ENCODE results near the gene RGS6.

DNA sequence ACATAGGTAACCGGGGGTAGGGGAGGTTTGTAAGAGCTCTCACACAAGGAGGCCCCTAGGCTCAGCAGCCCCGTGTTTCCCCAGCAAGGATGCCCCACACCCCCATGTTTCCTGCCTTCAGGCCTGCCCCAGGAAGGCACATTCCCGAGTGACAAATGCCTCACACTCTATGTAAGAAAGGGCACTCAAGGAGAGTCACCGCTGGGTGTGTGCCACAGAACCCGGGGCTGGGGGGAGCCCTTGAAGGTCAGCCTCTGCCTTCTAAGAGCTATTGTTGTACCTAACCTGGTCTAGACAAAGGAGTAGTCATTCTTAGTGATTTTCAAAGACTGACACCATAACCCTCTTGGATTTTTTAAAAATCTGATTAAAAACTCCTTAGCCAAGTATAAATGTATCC, 628.1 kb downstream of the RGS6 start:
- TF ChIP-seq, protein P1, sequence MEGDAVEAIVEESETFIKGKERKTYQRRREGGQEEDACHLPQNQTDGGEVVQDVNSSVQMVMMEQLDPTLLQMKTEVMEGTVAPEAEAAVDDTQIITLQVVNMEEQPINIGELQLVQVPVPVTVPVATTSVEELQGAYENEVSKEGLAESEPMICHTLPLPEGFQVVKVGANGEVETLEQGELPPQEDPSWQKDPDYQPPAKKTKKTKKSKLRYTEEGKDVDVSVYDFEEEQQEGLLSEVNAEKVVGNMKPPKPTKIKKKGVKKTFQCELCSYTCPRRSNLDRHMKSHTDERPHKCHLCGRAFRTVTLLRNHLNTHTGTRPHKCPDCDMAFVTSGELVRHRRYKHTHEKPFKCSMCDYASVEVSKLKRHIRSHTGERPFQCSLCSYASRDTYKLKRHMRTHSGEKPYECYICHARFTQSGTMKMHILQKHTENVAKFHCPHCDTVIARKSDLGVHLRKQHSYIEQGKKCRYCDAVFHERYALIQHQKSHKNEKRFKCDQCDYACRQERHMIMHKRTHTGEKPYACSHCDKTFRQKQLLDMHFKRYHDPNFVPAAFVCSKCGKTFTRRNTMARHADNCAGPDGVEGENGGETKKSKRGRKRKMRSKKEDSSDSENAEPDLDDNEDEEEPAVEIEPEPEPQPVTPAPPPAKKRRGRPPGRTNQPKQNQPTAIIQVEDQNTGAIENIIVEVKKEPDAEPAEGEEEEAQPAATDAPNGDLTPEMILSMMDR (IDR thresholded peaks at IDR 0.05; ENCODE audit: low read depth, low read length, poor library complexity, severe bottlenecking) = no peak
- no peak for TF ChIP-seq EZH2phosphoT487 (IDR thresholded peaks at IDR 0.05; ENCODE audit: borderline replicate concordance, low read length)

Measured in DOHH2 (cell line).